ENCODE measurements around the gene STX19. TPM values are rescaled to one million over a fixed set of nuclear protein-coding genes. Genes with fewer than 3 reads are reported as not detected.

Gene STX19
- total and polyA plus RNA-seq, 2 of the 13 experiments (the other 11 are each of a cell fraction or from before 2014, with no cell fraction given): not detected

- TF ChIP-seq SOX6 (IDR thresholded peaks at IDR 0.05) (no peak), SOX6 (CRISPR knock-in tag; IDR thresholded peaks at IDR 0.05) (peak; percentile 75), KAT8 (CRISPR knock-in tag; IDR thresholded peaks at IDR 0.05) (peak; percentile 63), JARID2 (CRISPR knock-in tag; IDR thresholded peaks at IDR 0.05; ENCODE audit: insufficient replicate concordance) (no peak), ZBTB40 (IDR thresholded peaks at IDR 0.05) (no peak), ZBTB40 (CRISPR knock-in tag; IDR thresholded peaks at IDR 0.05) (peak; percentile 61; the same call in 1 of the 2 replicates), ZNF768 (CRISPR knock-in tag; IDR thresholded peaks at IDR 0.05) (no peak), MYNN (CRISPR knock-in tag; IDR thresholded peaks at IDR 0.05; ENCODE audit: low read depth) (no peak), NFIC (IDR thresholded peaks at IDR 0.05; ENCODE audit: low read length) (no peak), HOXA7 (CRISPR knock-in tag; IDR thresholded peaks at IDR 0.05) (no peak), ZNF552 (CRISPR knock-in tag; IDR thresholded peaks at IDR 0.05; ENCODE audit: borderline replicate concordance) (no peak; the same call in 1 of the 2 replicates), NRL (CRISPR knock-in tag; IDR thresholded peaks at IDR 0.05; ENCODE audit: borderline replicate concordance) (0 out of 2 replicates have a peak, but pooled peaks have one; percentile 29), SKIL (CRISPR knock-in tag; IDR thresholded peaks at IDR 0.05; ENCODE audit: borderline replicate concordance) (no peak), ZFP36L1 (CRISPR knock-in tag; IDR thresholded peaks at IDR 0.05) (no peak)
- TF ChIP-seq, protein P1, sequence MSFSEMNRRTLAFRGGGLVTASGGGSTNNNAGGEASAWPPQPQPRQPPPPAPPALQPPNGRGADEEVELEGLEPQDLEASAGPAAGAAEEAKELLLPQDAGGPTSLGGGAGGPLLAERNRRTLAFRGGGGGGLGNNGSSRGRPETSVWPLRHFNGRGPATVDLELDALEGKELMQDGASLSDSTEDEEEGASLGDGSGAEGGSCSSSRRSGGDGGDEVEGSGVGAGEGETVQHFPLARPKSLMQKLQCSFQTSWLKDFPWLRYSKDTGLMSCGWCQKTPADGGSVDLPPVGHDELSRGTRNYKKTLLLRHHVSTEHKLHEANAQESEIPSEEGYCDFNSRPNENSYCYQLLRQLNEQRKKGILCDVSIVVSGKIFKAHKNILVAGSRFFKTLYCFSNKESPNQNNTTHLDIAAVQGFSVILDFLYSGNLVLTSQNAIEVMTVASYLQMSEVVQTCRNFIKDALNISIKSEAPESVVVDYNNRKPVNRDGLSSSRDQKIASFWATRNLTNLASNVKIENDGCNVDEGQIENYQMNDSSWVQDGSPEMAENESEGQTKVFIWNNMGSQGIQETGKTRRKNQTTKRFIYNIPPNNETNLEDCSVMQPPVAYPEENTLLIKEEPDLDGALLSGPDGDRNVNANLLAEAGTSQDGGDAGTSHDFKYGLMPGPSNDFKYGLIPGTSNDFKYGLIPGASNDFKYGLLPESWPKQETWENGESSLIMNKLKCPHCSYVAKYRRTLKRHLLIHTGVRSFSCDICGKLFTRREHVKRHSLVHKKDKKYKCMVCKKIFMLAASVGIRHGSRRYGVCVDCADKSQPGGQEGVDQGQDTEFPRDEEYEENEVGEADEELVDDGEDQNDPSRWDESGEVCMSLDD (CRISPR knock-in tag; IDR thresholded peaks at IDR 0.05; ENCODE audit: borderline replicate concordance): peak; percentile 60; the same call in 1 of the 2 replicates
These were observed 48.3 kb downstream of the STX19 start, which contains the start of gene ARL13B (continued) for GRCh38 chr3:93979850-93980676.
